ENCODE measurements around the gene TTC16.

- TF ChIP-seq POLR2AphosphoS5 (IDR thresholded peaks at IDR 0.05; ENCODE audit: low read depth, low read length) (no peak), TAF1 (IDR thresholded peaks at IDR 0.05; ENCODE audit: borderline replicate concordance, low read depth, low read length) (no peak), POLR2A (IDR thresholded peaks at IDR 0.05; ENCODE audit: low read depth, low read length) (no peak)
Observed at GRCh38 chr9:127710204-127710783, 5.6 kb upstream of the TTC16 start.

Measured in GM12892 (cell line).